HepG2 (cell line): ENCODE measurements around the gene COPS6. TPM values are rescaled to one million over a fixed set of nuclear protein-coding genes. Genes with fewer than 3 reads are reported as not detected.

Source experiments
- JUNB ChIP-seq: sonication (generic); formaldehyde crosslinking; IDR thresholded peaks from 2 replicates; pipeline ENCODE4 v1.8.0; 2022; ENCODE audit warnings: missing genetic modification reagents, mild to moderate bottlenecking, borderline replicate concordance
- MEF2D ChIP-seq: sonication (generic); formaldehyde crosslinking; IDR thresholded peaks from 2 replicates; pipeline ENCODE4 v1.5.1; 2020; ENCODE audit warnings: mild to moderate bottlenecking, missing genetic modification reagents
- MXD4 ChIP-seq: IDR thresholded peaks from 2 replicates; pipeline ENCODE4 v1.6.1; 2016; ENCODE audit warnings: mild to moderate bottlenecking, missing biosample characterization, missing genetic modification reagents
- NFYB ChIP-seq: sonication (generic); formaldehyde crosslinking; IDR thresholded peaks from 2 replicates; pipeline ENCODE4 v1.4.0; 2020; ENCODE audit warnings: missing genetic modification reagents
- NRL ChIP-seq: sonication (generic); formaldehyde crosslinking; IDR thresholded peaks from 2 replicates; pipeline ENCODE4 v1.5.0; 2020; ENCODE audit warnings: missing genetic modification reagents, mild to moderate bottlenecking, moderate library complexity, borderline replicate concordance
- ZBTB38 ChIP-seq: sonication (generic); formaldehyde crosslinking; IDR thresholded peaks from 2 replicates; pipeline ENCODE4 v1.5.1; 2020; ENCODE audit warnings: mild to moderate bottlenecking, missing genetic modification reagents
- ZNF205 ChIP-seq: IDR thresholded peaks from 2 replicates; pipeline ENCODE4 v1.6.1; 2018; ENCODE audit warnings: missing biosample characterization, missing genetic modification reagents
- ZNF430 ChIP-seq: sonication (generic); formaldehyde crosslinking; IDR thresholded peaks from 2 replicates; pipeline ENCODE4 v1.9.0; 2021; ENCODE audit warnings: mild to moderate bottlenecking, missing genetic modification reagents
- ZNF678 ChIP-seq: sonication (generic); formaldehyde crosslinking; IDR thresholded peaks from 2 replicates; pipeline ENCODE4 v1.4.0; 2020; ENCODE audit warnings: mild to moderate bottlenecking, missing genetic modification reagents
- polyA plus RNA-seq, 8 experiments: library from polyadenylated mRNA; depleted of rRNA in 3 of 8; stranded (reverse) in 7 of 8; unstranded in 1 of 8; fragments of >200 nt; fragmentation: Illumina TruSeq in 4 of 8; extraction: Trizol in 4 of 8; gene quantifications; 2 replicates each; pipeline versions ENCODE4 v1.2.1 to v1.2.3, GENCODE V29; 2011 to 2016; ENCODE audit warnings: low read depth in 4 of 8, missing spikeins in 1 of 8, mixed read lengths in 1 of 8; ENCODE audit not compliant: insufficient read depth in 1 of 8
- total RNA-seq, 5 experiments: library from RNA; depleted of rRNA; stranded (reverse); fragments of >200 nt; fragmentation: Illumina TruSeq; extraction: Trizol; gene quantifications; 2 replicates each; pipeline ENCODE4 v1.2.3, GENCODE V29; 2016; ENCODE audit warnings: low read depth in 1 of 5
- TF ChIP-seq, protein P1 (sequence below): sonication (generic); formaldehyde crosslinking; IDR thresholded peaks from 2 replicates; pipeline ENCODE4 v1.5.0; 2020; ENCODE audit warnings: missing genetic modification reagents
- TF ChIP-seq, protein P2 (sequence below): sonication (generic); formaldehyde crosslinking; IDR thresholded peaks from 2 replicates; pipeline ENCODE4 v1.4.0; 2020; ENCODE audit warnings: mild to moderate bottlenecking, missing genetic modification reagents
- TF ChIP-seq, protein P3 (sequence below): sonication (generic); formaldehyde crosslinking; IDR thresholded peaks from 2 replicates; pipeline ENCODE4 v1.8.1; 2023; ENCODE audit warnings: missing genetic modification reagents, mild to moderate bottlenecking, borderline replicate concordance
- TF ChIP-seq, protein P4 (sequence below): sonication (generic); formaldehyde crosslinking; IDR thresholded peaks from 2 replicates; pipeline ENCODE4 v1.5.1; 2020; ENCODE audit warnings: mild to moderate bottlenecking, missing genetic modification reagents, moderate library complexity
- TF ChIP-seq, protein P5 (sequence below), 2 experiments: fragments of 450-650 bp in 1 of 2; sonication (generic) in 1 of 2; formaldehyde crosslinking in 1 of 2; IDR thresholded peaks; 2 replicates each; pipeline versions ENCODE4 v1.6.1 to v1.8.0; 2016 to 2022; ENCODE audit warnings: antibody characterized with exemption in 1 of 2, mild to moderate bottlenecking in 1 of 2, missing genetic modification reagents in 1 of 2

The COPS6 gene
- total and polyA plus RNA-seq, 2 of the 13 experiments (the other 11 are each of a cell fraction or from before 2014, with no cell fraction given), result 33.4 to 117 TPM

DNA sequence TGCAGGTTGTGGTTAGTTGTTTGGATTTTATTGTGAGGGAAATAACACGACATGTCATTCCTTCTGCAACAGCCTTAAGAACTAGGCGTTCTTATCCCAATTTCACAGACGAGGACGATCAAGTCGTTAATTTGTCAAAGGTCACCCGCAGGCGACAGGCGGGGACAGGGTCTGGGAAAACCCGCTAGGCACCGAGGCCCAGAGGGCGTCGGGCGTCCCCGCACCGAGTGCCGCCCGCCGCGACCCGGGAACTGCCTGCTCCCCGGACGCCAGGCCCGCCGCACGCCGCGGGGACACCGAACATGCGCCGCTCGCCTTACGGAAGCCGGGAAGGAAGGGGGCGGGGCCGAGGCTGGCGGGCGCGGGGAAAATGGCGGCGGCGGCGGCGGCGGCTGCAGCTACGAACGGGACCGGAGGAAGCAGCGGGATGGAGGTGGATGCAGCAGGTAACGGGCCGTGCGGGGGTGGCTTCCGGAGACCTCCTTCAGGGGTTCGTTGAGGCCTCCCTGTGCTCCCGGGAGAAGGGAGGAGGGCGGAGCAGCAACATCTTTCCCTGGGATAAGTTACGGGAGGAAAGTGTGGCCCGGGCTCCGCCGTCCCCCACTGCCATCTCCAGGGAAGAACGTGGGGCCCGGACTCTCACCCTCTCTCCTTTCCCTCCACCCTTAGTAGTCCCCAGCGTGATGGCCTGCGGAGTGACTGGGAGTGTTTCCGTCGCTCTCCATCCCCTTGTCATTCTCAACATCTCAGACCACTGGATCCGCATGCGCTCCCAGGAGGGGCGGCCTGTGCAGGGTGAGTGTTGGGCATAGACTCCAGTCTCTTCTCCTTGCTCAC, at the start of gene COPS6 (continued):
- TF ChIP-seq ZNF205 (CRISPR knock-in tag), result peak; percentile 89
- peak; percentile 98 for TF ChIP-seq ZNF430 (CRISPR knock-in tag)
- TF ChIP-seq, protein P1, sequence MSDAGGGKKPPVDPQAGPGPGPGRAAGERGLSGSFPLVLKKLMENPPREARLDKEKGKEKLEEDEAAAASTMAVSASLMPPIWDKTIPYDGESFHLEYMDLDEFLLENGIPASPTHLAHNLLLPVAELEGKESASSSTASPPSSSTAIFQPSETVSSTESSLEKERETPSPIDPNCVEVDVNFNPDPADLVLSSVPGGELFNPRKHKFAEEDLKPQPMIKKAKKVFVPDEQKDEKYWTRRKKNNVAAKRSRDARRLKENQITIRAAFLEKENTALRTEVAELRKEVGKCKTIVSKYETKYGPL (CRISPR knock-in tag), result 0 out of 2 replicates have a peak, but pooled peaks have one; percentile 26
- peak; percentile 90 for TF ChIP-seq ZBTB38 (CRISPR knock-in tag)
- TF ChIP-seq, protein P2, sequence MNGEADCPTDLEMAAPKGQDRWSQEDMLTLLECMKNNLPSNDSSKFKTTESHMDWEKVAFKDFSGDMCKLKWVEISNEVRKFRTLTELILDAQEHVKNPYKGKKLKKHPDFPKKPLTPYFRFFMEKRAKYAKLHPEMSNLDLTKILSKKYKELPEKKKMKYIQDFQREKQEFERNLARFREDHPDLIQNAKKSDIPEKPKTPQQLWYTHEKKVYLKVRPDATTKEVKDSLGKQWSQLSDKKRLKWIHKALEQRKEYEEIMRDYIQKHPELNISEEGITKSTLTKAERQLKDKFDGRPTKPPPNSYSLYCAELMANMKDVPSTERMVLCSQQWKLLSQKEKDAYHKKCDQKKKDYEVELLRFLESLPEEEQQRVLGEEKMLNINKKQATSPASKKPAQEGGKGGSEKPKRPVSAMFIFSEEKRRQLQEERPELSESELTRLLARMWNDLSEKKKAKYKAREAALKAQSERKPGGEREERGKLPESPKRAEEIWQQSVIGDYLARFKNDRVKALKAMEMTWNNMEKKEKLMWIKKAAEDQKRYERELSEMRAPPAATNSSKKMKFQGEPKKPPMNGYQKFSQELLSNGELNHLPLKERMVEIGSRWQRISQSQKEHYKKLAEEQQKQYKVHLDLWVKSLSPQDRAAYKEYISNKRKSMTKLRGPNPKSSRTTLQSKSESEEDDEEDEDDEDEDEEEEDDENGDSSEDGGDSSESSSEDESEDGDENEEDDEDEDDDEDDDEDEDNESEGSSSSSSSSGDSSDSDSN, result peak; percentile 84
- TF ChIP-seq, protein P3, sequence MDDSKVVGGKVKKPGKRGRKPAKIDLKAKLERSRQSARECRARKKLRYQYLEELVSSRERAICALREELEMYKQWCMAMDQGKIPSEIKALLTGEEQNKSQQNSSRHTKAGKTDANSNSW (CRISPR knock-in tag), result peak; percentile 96; the same call in 1 of the 2 replicates
- no peak for TF ChIP-seq JUNB (CRISPR knock-in tag)
- TF ChIP-seq MEF2D (CRISPR knock-in tag), result no peak; the same call in 1 of the 2 replicates
- peak; percentile 98 for TF ChIP-seq NRL (CRISPR knock-in tag)
- TF ChIP-seq, protein P4, sequence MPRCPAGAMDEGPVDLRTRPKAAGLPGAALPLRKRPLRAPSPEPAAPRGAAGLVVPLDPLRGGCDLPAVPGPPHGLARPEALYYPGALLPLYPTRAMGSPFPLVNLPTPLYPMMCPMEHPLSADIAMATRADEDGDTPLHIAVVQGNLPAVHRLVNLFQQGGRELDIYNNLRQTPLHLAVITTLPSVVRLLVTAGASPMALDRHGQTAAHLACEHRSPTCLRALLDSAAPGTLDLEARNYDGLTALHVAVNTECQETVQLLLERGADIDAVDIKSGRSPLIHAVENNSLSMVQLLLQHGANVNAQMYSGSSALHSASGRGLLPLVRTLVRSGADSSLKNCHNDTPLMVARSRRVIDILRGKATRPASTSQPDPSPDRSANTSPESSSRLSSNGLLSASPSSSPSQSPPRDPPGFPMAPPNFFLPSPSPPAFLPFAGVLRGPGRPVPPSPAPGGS (CRISPR knock-in tag), result peak; percentile 98
- TF ChIP-seq, protein P5, sequence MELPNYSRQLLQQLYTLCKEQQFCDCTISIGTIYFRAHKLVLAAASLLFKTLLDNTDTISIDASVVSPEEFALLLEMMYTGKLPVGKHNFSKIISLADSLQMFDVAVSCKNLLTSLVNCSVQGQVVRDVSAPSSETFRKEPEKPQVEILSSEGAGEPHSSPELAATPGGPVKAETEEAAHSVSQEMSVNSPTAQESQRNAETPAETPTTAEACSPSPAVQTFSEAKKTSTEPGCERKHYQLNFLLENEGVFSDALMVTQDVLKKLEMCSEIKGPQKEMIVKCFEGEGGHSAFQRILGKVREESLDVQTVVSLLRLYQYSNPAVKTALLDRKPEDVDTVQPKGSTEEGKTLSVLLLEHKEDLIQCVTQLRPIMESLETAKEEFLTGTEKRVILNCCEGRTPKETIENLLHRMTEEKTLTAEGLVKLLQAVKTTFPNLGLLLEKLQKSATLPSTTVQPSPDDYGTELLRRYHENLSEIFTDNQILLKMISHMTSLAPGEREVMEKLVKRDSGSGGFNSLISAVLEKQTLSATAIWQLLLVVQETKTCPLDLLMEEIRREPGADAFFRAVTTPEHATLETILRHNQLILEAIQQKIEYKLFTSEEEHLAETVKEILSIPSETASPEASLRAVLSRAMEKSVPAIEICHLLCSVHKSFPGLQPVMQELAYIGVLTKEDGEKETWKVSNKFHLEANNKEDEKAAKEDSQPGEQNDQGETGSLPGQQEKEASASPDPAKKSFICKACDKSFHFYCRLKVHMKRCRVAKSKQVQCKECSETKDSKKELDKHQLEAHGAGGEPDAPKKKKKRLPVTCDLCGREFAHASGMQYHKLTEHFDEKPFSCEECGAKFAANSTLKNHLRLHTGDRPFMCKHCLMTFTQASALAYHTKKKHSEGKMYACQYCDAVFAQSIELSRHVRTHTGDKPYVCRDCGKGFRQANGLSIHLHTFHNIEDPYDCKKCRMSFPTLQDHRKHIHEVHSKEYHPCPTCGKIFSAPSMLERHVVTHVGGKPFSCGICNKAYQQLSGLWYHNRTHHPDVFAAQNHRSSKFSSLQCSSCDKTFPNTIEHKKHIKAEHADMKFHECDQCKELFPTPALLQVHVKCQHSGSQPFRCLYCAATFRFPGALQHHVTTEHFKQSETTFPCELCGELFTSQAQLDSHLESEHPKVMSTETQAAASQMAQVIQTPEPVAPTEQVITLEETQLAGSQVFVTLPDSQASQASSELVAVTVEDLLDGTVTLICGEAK (IDR thresholded peaks at IDR 0.05), result no peak
- TF ChIP-seq, protein P5 (CRISPR knock-in tag; IDR thresholded peaks at IDR 0.05), result peak; percentile 77; the same call in 1 of the 2 replicates
- TF ChIP-seq NFYB (CRISPR knock-in tag), result no peak
- TF ChIP-seq MXD4 (CRISPR knock-in tag), result peak; percentile 97
- TF ChIP-seq ZNF678, result peak; percentile 96; the same call in 1 of the 2 replicates
